ENCODE data around the gene GBA2.

Gene GBA2

DNA sequence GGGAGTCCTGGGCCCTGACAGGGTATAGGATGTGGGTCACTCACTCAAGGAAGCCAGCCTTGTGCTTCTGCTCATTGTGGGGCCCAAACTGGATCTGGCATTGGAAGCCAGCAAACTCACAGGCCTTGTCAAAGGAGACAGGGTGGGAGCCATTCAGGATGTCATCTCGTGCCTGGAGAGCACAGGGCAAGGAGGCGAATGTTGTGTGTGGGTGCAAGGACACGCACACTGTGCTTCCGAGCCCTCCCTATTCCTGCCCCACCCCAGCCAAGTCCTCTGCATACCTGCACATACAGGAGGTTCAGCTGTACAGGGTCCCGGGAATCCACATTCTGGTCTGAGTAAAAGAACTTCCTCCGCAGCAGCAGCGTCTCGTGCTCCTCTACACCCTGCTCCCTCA is 25.1 kb downstream of the GBA2 start:
- no peak for DNase-seq (ENCODE audit: low read depth)
- no peak for TF ChIP-seq CTCF (IDR thresholded peaks at IDR 0.05; ENCODE audit: control insufficient read depth, extremely low read depth, insufficient read depth)
- H3K4me3 ChIP-seq (ENCODE audit: low read depth, low read length), result no peak overlapping the region

- no peak for TF ChIP-seq CTCF (IDR thresholded peaks at IDR 0.05; ENCODE audit: control insufficient read depth, extremely low read depth, insufficient read depth)
- H3K4me3 ChIP-seq (ENCODE audit: low read depth, low read length), result no peak overlapping the region
- no peak for DNase-seq (ENCODE audit: low read depth)
Measured at GRCh38 chr9:35723426-35723825, 25.6 kb downstream of the GBA2 start.

GRCh38 chr9:35719546-35719945 is 29.5 kb downstream of the GBA2 start:
- TF ChIP-seq CTCF (IDR thresholded peaks at IDR 0.05; ENCODE audit: control insufficient read depth, extremely low read depth, insufficient read depth), result no peak
- H3K4me3 ChIP-seq (ENCODE audit: low read depth, low read length), result no peak overlapping the region
- DNase-seq (ENCODE audit: low read depth), result no peak

DNA sequence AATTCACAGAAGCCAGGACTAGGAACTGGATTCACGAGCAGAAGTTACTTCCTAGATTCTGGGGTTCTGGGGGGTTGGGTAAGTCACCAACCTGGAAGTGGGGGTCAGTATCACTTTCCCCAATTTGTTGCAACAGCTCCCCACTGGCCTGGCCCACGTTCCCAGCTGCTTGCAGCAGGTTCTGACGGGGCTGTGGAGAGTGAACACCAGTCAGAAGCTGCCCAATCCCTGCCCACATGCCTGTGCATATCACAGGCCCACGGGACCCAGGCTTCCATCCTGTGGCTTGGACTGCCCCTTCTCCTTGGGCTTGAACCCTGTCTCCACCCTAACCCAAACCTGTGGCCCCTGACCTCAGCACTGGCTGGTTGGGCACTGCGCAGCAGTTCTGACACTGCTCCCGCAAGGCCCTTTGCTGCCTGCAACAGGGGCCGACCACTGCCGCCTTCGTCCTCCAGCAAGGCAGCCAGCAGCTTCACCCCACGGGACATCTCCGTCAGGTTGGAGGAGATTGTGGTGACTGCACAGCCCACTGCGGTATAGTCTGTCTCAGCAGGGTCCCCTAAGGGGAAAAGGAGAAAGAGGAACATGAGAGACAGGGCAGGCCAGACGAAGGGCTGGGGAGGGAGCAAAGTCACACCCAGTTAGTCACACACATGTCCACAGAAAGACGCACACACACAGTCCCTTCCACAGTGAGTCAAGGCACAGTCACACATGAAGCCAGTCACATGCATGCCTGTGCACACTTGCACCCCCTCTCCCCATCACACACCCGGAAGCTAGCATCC is 30.1 kb downstream of the GBA2 start:
- no peak for DNase-seq (ENCODE audit: low read depth)
- TF ChIP-seq CTCF (IDR thresholded peaks at IDR 0.05; ENCODE audit: control insufficient read depth, extremely low read depth, insufficient read depth), result no peak

GRCh38 chr9:35717132-35717870 is 31.7 kb downstream of the GBA2 start:
- no peak for DNase-seq (ENCODE audit: low read depth)
- TF ChIP-seq CTCF (IDR thresholded peaks at IDR 0.05; ENCODE audit: control insufficient read depth, extremely low read depth, insufficient read depth), result no peak
- H3K4me3 ChIP-seq (ENCODE audit: low read depth, low read length), result no peak overlapping the region

More for the DNA sequence above, 30.1 kb downstream of the GBA2 start:
- no peak overlapping the region for H3K4me3 ChIP-seq (ENCODE audit: low read depth, low read length)

GRCh38 chr9:35716230-35716629 is 32.8 kb downstream of the GBA2 start:
- TF ChIP-seq CTCF (IDR thresholded peaks at IDR 0.05; ENCODE audit: control insufficient read depth, extremely low read depth, insufficient read depth), result no peak
- H3K4me3 ChIP-seq (ENCODE audit: low read depth, low read length), result no peak overlapping the region
- DNase-seq (ENCODE audit: low read depth), result no peak

Measured in LNCaP clone FGC (cell line).